ENCODE measurements around the gene MPO.

The MPO gene

DNA sequence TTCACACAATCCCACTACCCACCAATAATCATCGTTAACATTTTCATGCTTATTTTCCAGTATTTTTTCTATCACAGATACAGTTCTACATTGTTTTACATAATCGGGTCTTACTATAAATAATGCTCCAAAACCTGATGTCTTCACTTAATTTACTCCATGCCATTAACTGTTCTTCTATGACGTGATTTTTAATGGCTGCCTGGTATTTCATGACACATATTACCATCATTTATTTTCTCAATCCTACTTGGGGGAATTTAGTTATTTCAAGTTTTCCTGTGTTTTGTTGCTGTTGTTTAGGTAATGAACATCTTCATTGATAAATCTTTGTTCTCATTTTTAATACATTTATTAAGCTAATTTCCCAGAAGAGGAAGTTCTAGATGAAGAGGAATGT is 27.7 kb downstream of the MPO start:
- ATAC-seq = no peak
- no peak for TF ChIP-seq GLIS3 (CRISPR knock-in tag; IDR thresholded peaks at IDR 0.05)
- TF ChIP-seq ZFP30 (CRISPR knock-in tag; IDR thresholded peaks at IDR 0.05) = no peak
- no peak for TF ChIP-seq TCF4 (CRISPR knock-in tag; IDR thresholded peaks at IDR 0.05; ENCODE audit: borderline replicate concordance)
- TF ChIP-seq RARB (CRISPR knock-in tag; IDR thresholded peaks at IDR 0.05) = no peak
- TF ChIP-seq SNAI2 (CRISPR knock-in tag; IDR thresholded peaks at IDR 0.05) = no peak
- TF ChIP-seq ISL1 (CRISPR knock-in tag; IDR thresholded peaks at IDR 0.05) = no peak
- TF ChIP-seq ESRRG (CRISPR knock-in tag; IDR thresholded peaks at IDR 0.05) = no peak
- TF ChIP-seq ARNTL (CRISPR knock-in tag; IDR thresholded peaks at IDR 0.05; ENCODE audit: borderline replicate concordance, low read depth) = no peak
- TF ChIP-seq, protein P1, sequence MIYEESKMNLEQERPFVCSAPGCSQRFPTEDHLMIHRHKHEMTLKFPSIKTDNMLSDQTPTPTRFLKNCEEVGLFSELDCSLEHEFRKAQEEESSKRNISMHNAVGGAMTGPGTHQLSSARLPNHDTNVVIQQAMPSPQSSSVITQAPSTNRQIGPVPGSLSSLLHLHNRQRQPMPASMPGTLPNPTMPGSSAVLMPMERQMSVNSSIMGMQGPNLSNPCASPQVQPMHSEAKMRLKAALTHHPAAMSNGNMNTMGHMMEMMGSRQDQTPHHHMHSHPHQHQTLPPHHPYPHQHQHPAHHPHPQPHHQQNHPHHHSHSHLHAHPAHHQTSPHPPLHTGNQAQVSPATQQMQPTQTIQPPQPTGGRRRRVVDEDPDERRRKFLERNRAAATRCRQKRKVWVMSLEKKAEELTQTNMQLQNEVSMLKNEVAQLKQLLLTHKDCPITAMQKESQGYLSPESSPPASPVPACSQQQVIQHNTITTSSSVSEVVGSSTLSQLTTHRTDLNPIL (CRISPR knock-in tag; IDR thresholded peaks at IDR 0.05; ENCODE audit: low read depth) = no peak
- TF ChIP-seq, protein P2, sequence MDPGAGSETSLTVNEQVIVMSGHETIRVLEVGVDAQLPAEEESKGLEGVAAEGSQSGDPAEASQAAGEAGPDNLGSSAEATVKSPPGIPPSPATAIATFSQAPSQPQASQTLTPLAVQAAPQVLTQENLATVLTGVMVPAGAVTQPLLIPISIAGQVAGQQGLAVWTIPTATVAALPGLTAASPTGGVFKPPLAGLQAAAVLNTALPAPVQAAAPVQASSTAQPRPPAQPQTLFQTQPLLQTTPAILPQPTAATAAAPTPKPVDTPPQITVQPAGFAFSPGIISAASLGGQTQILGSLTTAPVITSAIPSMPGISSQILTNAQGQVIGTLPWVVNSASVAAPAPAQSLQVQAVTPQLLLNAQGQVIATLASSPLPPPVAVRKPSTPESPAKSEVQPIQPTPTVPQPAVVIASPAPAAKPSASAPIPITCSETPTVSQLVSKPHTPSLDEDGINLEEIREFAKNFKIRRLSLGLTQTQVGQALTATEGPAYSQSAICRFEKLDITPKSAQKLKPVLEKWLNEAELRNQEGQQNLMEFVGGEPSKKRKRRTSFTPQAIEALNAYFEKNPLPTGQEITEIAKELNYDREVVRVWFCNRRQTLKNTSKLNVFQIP (CRISPR knock-in tag; IDR thresholded peaks at IDR 0.05; ENCODE audit: borderline replicate concordance, low read depth) = no peak
- TF ChIP-seq PPARA (CRISPR knock-in tag; IDR thresholded peaks at IDR 0.05; ENCODE audit: borderline replicate concordance) = no peak
- no peak for TF ChIP-seq ZC3H10 (CRISPR knock-in tag; IDR thresholded peaks at IDR 0.05)

DNA sequence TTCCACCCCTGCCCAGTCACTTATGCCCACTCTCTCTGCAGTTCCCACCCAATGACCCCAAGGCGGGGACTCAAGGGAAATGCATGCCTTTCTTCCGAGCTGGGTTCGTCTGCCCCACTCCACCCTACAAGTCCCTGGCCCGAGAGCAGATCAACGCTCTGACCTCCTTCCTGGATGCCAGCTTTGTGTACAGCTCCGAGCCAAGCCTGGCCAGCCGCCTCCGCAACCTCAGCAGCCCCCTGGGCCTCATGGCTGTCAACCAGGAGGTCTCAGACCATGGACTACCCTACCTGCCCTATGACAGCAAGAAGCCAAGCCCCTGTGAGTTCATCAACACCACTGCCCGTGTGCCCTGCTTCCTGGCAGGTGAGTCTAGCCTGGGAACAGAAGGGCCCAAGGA is 28.6 kb downstream of the MPO start:
- TF ChIP-seq ESRRG (CRISPR knock-in tag; IDR thresholded peaks at IDR 0.05) = no peak
- no peak for TF ChIP-seq GLIS3 (CRISPR knock-in tag; IDR thresholded peaks at IDR 0.05)
- TF ChIP-seq ZNF70 (CRISPR knock-in tag; IDR thresholded peaks at IDR 0.05) = no peak
- TF ChIP-seq, protein P3, sequence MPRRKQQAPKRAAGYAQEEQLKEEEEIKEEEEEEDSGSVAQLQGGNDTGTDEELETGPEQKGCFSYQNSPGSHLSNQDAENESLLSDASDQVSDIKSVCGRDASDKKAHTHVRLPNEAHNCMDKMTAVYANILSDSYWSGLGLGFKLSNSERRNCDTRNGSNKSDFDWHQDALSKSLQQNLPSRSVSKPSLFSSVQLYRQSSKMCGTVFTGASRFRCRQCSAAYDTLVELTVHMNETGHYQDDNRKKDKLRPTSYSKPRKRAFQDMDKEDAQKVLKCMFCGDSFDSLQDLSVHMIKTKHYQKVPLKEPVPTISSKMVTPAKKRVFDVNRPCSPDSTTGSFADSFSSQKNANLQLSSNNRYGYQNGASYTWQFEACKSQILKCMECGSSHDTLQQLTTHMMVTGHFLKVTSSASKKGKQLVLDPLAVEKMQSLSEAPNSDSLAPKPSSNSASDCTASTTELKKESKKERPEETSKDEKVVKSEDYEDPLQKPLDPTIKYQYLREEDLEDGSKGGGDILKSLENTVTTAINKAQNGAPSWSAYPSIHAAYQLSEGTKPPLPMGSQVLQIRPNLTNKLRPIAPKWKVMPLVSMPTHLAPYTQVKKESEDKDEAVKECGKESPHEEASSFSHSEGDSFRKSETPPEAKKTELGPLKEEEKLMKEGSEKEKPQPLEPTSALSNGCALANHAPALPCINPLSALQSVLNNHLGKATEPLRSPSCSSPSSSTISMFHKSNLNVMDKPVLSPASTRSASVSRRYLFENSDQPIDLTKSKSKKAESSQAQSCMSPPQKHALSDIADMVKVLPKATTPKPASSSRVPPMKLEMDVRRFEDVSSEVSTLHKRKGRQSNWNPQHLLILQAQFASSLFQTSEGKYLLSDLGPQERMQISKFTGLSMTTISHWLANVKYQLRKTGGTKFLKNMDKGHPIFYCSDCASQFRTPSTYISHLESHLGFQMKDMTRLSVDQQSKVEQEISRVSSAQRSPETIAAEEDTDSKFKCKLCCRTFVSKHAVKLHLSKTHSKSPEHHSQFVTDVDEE (CRISPR knock-in tag; IDR thresholded peaks at IDR 0.05) = no peak
- TF ChIP-seq, protein P2 (CRISPR knock-in tag; IDR thresholded peaks at IDR 0.05; ENCODE audit: borderline replicate concordance, low read depth) = no peak
- TF ChIP-seq ISL1 (CRISPR knock-in tag; IDR thresholded peaks at IDR 0.05) = no peak
- TF ChIP-seq RARB (CRISPR knock-in tag; IDR thresholded peaks at IDR 0.05) = no peak
- TF ChIP-seq ZC3H10 (CRISPR knock-in tag; IDR thresholded peaks at IDR 0.05) = no peak
- no peak for TF ChIP-seq ZFP30 (CRISPR knock-in tag; IDR thresholded peaks at IDR 0.05)
- TF ChIP-seq, protein P1 (CRISPR knock-in tag; IDR thresholded peaks at IDR 0.05; ENCODE audit: low read depth) = no peak
- no peak for TF ChIP-seq ZNF8 (CRISPR knock-in tag; IDR thresholded peaks at IDR 0.05)
- TF ChIP-seq, protein P4, sequence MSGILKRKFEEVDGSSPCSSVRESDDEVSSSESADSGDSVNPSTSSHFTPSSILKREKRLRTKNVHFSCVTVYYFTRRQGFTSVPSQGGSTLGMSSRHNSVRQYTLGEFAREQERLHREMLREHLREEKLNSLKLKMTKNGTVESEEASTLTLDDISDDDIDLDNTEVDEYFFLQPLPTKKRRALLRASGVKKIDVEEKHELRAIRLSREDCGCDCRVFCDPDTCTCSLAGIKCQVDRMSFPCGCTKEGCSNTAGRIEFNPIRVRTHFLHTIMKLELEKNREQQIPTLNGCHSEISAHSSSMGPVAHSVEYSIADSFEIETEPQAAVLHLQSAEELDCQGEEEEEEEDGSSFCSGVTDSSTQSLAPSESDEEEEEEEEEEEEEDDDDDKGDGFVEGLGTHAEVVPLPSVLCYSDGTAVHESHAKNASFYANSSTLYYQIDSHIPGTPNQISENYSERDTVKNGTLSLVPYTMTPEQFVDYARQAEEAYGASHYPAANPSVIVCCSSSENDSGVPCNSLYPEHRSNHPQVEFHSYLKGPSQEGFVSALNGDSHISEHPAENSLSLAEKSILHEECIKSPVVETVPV (CRISPR knock-in tag; IDR thresholded peaks at IDR 0.05) = no peak
- no peak for TF ChIP-seq BACH2 (CRISPR knock-in tag; IDR thresholded peaks at IDR 0.05; ENCODE audit: borderline replicate concordance)
- no peak for TF ChIP-seq SNAI2 (CRISPR knock-in tag; IDR thresholded peaks at IDR 0.05)
- TF ChIP-seq, protein P5, sequence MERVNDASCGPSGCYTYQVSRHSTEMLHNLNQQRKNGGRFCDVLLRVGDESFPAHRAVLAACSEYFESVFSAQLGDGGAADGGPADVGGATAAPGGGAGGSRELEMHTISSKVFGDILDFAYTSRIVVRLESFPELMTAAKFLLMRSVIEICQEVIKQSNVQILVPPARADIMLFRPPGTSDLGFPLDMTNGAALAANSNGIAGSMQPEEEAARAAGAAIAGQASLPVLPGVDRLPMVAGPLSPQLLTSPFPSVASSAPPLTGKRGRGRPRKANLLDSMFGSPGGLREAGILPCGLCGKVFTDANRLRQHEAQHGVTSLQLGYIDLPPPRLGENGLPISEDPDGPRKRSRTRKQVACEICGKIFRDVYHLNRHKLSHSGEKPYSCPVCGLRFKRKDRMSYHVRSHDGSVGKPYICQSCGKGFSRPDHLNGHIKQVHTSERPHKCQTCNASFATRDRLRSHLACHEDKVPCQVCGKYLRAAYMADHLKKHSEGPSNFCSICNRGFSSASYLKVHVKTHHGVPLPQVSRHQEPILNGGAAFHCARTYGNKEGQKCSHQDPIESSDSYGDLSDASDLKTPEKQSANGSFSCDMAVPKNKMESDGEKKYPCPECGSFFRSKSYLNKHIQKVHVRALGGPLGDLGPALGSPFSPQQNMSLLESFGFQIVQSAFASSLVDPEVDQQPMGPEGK (CRISPR knock-in tag; IDR thresholded peaks at IDR 0.05; ENCODE audit: borderline replicate concordance) = no peak
- TF ChIP-seq ZFP3 (CRISPR knock-in tag; IDR thresholded peaks at IDR 0.05) = no peak
- no peak for TF ChIP-seq CSDC2 (CRISPR knock-in tag; IDR thresholded peaks at IDR 0.05)
- TF ChIP-seq TCF4 (CRISPR knock-in tag; IDR thresholded peaks at IDR 0.05; ENCODE audit: borderline replicate concordance) = no peak
- TF ChIP-seq ARNTL (CRISPR knock-in tag; IDR thresholded peaks at IDR 0.05; ENCODE audit: borderline replicate concordance, low read depth) = no peak

More for the DNA sequence above, 28.6 kb downstream of the MPO start:
- ATAC-seq = no peak

Measured in SK-N-SH treated with all-trans-retinoic acid at 6 μM for 48 hours (cell line).